Upper lobe of left lung (tissue), 6 donors: ENCODE results near the gene PTEN. TPM values are rescaled to one million over a fixed set of nuclear protein-coding genes. Genes with fewer than 3 reads are reported as not detected.
"Not testable (repeated sequence)": the region's sequence is repeated elsewhere in the genome, so short reads cannot be mapped to it uniquely, and the experiment has no call there.

Experiments
- ATAC-seq, 2 donors: fragments of 200-7000 bp; cut with Tn5 transposase; one replicate each; pipeline ENCODE4 v1.9.1; 2022; ENCODE audit warnings: mild to moderate bottlenecking in 2 of 2, moderate library complexity in 2 of 2; ENCODE audit not compliant: low FRiP score in 2 of 2
- DNase-seq, 2 donors: peaks; one replicate each; pipeline ENCODE4 v3.0.0-alpha.2; 2019 to 2020
- H3K27ac ChIP-seq, 4 donors: fragments of 200-600 bp; sonication (generic); one replicate each; pipeline ENCODE4 v1.5.1; 2016 to 2019
- H3K27me3 ChIP-seq, 4 donors: fragments of 200-600 bp; sonication (generic); one replicate each; pipeline ENCODE4 v1.5.1; 2017 to 2019
- H3K36me3 ChIP-seq, 4 donors: fragments of 200-600 bp; sonication (generic); one replicate each; pipeline ENCODE4 v1.5.1; 2016 to 2019
- H3K4me1 ChIP-seq, 4 donors: fragments of 200-600 bp; sonication (generic); one replicate each; pipeline ENCODE4 v1.5.1; 2018 to 2019
- H3K4me3 ChIP-seq, 4 donors: fragments of 200-600 bp; sonication (generic); one replicate each; pipeline ENCODE4 v1.5.1; 2017 to 2019; ENCODE audit warnings: mild to moderate bottlenecking in 2 of 4, moderate library complexity in 1 of 4
- H3K9me3 ChIP-seq, 4 donors: fragments of 200-600 bp; sonication (generic); one replicate each; pipeline ENCODE4 v1.5.1; 2018 to 2019
- CTCF ChIP-seq, 6 experiments: fragments of 450-650 bp in 4 of 6; fragments of 200-600 bp in 2 of 6; sonication (generic) in 2 of 6; IDR thresholded peaks; one replicate each; pipeline ENCODE4 v1.5.1; 2016 to 2019; ENCODE audit warnings: antibody characterized with exemption in 6 of 6
- EP300 ChIP-seq, 4 donors: sonication (generic); formaldehyde crosslinking; IDR thresholded peaks; one replicate each; pipeline ENCODE4 v1.5.1; 2017; ENCODE audit warnings: antibody characterized with exemption in 4 of 4, control low read depth in 2 of 4
- POLR2A ChIP-seq, 4 donors: fragments of 450-650 bp; IDR thresholded peaks; one replicate each; pipeline ENCODE4 v1.5.1; 2016 to 2017; ENCODE audit warnings: antibody characterized with exemption in 4 of 4, mild to moderate bottlenecking in 2 of 4
- POLR2AphosphoS5 ChIP-seq, 2 donors: sonication (generic); formaldehyde crosslinking; IDR thresholded peaks; one replicate each; pipeline ENCODE4 v1.5.1; 2017; ENCODE audit warnings: antibody characterized with exemption in 2 of 2
- WGBS, 2 donors: methylation state at CpG; one replicate each; pipeline ENCODE4 v1.1.5; 2017 to 2018; 5-methylcytosine and 5-hydroxymethylcytosine counted together
- total RNA-seq, 6 donors: library from RNA; depleted of rRNA in 4 of 6; stranded (reverse); fragments of >200 nt in 4 of 6; gene quantifications; one replicate each; pipeline versions ENCODE4 v1.1.0 to v1.2.1, GENCODE V29; 2016 to 2021
- donor health status: DM: no; HTN: no; CAD: no; lungs with moderate emphysema.
- donor health status: DM: no; HTN: yes; CAD: no; lungs with severe emphysema.

Gene PTEN
- total RNA-seq, 6 donors from 2014 or later, result 63.3 to 177 (median 99.0) TPM

- Histone ChIP-seq H3K9me3 (no peaks in the 10 kb centered on the region), H3K4me1 (peaks cover 0 to 3% (median 0%) of the 10 kb centered on the region in 4 donors), H3K27ac (no peak overlapping the region), H3K4me3 (no peak overlapping the region), H3K27me3 (no peaks in the 10 kb centered on the region), H3K36me3 (no peaks in the 10 kb centered on the region)
- WGBS, 2 donors, result 12 to 33% methylated on average over 1 of the region's 1 CpG
- TF ChIP-seq POLR2A (IDR thresholded peaks at IDR 0.05) (no peak), EP300 (IDR thresholded peaks at IDR 0.05) (no peak), POLR2AphosphoS5 (IDR thresholded peaks at IDR 0.05) (no peak), CTCF (IDR thresholded peaks at IDR 0.05) (no peak)
- DNase-seq (no peak), ATAC-seq (no peak)
Measured at GRCh38 chr10:87844837-87845623, 18.4 kb upstream of the PTEN start.

- DNase-seq (no peak), ATAC-seq (no peak)
- Histone ChIP-seq H3K27ac (no peak overlapping the region), H3K4me3 (no peak overlapping the region), H3K9me3 (no peaks in the 10 kb centered on the region), H3K27me3 (no peaks in the 10 kb centered on the region), H3K36me3 (no peaks in the 10 kb centered on the region), H3K4me1 (peaks cover 0 to 3% (median 0%) of the 10 kb centered on the region in 4 donors)
- WGBS, 2 donors, result 92 to 96% methylated on average over 3 of the region's 3 CpGs
- TF ChIP-seq EP300 (IDR thresholded peaks at IDR 0.05) (no peak), CTCF (IDR thresholded peaks at IDR 0.05) (no peak), POLR2A (IDR thresholded peaks at IDR 0.05) (no peak), POLR2AphosphoS5 (IDR thresholded peaks at IDR 0.05) (no peak)
Measured at GRCh38 chr10:87845624-87845998, 17.8 kb upstream of the PTEN start.

GRCh38 chr10:87846023-87846422, 17.4 kb upstream of the PTEN start:
- DNase-seq (no peak), ATAC-seq (no peak)
- H3K36me3 ChIP-seq, result no peaks in the 10 kb centered on the region
- H3K9me3 ChIP-seq, result no peaks in the 10 kb centered on the region
- TF ChIP-seq CTCF (IDR thresholded peaks at IDR 0.05) (no peak), EP300 (IDR thresholded peaks at IDR 0.05) (no peak), POLR2A (IDR thresholded peaks at IDR 0.05) (no peak), POLR2AphosphoS5 (IDR thresholded peaks at IDR 0.05) (no peak)
- no peaks in the 10 kb centered on the region for H3K27me3 ChIP-seq
- 75 to 85% methylated on average over 7 of the region's 7 CpGs for WGBS, 2 donors
- no peak overlapping the region for H3K27ac ChIP-seq
- no peak overlapping the region for H3K4me3 ChIP-seq
- H3K4me1 ChIP-seq, result peaks cover 0 to 3% (median 0%) of the 10 kb centered on the region in 4 donors

- not testable (repeated sequence) for H3K27me3 ChIP-seq, ATAC-seq, H3K4me1 ChIP-seq, H3K36me3 ChIP-seq, H3K4me3 ChIP-seq, H3K27ac ChIP-seq, H3K9me3 ChIP-seq
- WGBS, 2 donors, result 67 to 75% methylated on average over 8 of the region's 8 CpGs
- DNase-seq, result peak in 1 of 2 donors; percentile 37
Measured at GRCh38 chr10:87846711-87847110, 16.7 kb upstream of the PTEN start.

GRCh38 chr10:87847550-87847949, 15.9 kb upstream of the PTEN start:
- H3K4me3 ChIP-seq, result no peak overlapping the region
- no peaks in the 10 kb centered on the region for H3K9me3 ChIP-seq
- ATAC-seq (no peak), DNase-seq (no peak)
- H3K27me3 ChIP-seq, result no peaks in the 10 kb centered on the region
- TF ChIP-seq POLR2AphosphoS5 (IDR thresholded peaks at IDR 0.05), result no peak
- TF ChIP-seq EP300 (IDR thresholded peaks at IDR 0.05), result no peak
- TF ChIP-seq CTCF (IDR thresholded peaks at IDR 0.05), result no peak
- TF ChIP-seq POLR2A (IDR thresholded peaks at IDR 0.05), result no peak
- no peaks in the 10 kb centered on the region for H3K36me3 ChIP-seq
- H3K4me1 ChIP-seq, result peaks cover 0 to 3% (median 0%) of the 10 kb centered on the region in 4 donors
- no peak overlapping the region for H3K27ac ChIP-seq
